ENCODE data around the gene HUS1. TPM values are rescaled to one million over a fixed set of nuclear protein-coding genes. Genes with fewer than 3 reads are reported as not detected.

HUS1 gene
- total RNA-seq, 4 donors from 2014 or later: 18.3 to 33.0 (median 23.0) TPM

DNA sequence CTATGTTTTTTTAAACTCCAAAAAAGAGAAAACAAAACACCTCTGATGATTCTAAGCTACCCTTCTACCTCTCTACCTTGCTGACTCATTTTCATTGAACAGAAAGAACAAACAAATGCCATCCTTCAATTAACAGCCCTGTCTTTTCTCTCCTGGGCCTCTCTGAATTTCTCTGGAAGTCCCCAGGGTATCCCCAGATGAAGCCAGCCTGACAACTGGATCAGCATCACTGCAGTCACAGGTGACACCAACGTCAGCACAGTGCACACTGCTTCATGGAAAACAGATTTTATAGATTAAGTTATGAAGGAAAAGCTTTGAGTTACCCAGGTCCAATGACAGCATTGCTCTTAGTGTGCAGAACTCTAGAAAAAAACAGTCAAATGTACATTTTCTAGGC, 5.7 kb downstream of the HUS1 start:
- DNase-seq (no peak), ATAC-seq (no peak)
- Histone ChIP-seq H3K9me3 (no peaks in the 10 kb centered on the region), H3K36me3 (peaks cover 0 to 75% of the 10 kb centered on the region in 2 donors), H3K4me3 (no peak overlapping the region), H3K27ac (no peak overlapping the region), H3K4me1 (peaks cover 7 to 13% of the 10 kb centered on the region in 2 donors), H3K27me3 (no peaks in the 10 kb centered on the region)
- intact Hi-C loops (cut with DNase I; ENCODE audit: low total_unique reads): no loop called here
- in situ Hi-C loops (cut with MboI; ENCODE audit: low sequenced_read_pairs in 4 of 4): loop anchor here in 1 of 4 donors (10.0 kb wide), 1 partner anchor 121 kb away; no protein-coding TSS in a partner anchor
- TF ChIP-seq, protein P1, sequence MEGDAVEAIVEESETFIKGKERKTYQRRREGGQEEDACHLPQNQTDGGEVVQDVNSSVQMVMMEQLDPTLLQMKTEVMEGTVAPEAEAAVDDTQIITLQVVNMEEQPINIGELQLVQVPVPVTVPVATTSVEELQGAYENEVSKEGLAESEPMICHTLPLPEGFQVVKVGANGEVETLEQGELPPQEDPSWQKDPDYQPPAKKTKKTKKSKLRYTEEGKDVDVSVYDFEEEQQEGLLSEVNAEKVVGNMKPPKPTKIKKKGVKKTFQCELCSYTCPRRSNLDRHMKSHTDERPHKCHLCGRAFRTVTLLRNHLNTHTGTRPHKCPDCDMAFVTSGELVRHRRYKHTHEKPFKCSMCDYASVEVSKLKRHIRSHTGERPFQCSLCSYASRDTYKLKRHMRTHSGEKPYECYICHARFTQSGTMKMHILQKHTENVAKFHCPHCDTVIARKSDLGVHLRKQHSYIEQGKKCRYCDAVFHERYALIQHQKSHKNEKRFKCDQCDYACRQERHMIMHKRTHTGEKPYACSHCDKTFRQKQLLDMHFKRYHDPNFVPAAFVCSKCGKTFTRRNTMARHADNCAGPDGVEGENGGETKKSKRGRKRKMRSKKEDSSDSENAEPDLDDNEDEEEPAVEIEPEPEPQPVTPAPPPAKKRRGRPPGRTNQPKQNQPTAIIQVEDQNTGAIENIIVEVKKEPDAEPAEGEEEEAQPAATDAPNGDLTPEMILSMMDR (IDR thresholded peaks at IDR 0.05 in 4 of 5, conservative IDR thresholded peaks at IDR 0.05 in 1 of 5): no peak
- no peak for TF ChIP-seq POLR2A (IDR thresholded peaks at IDR 0.05)

DNA sequence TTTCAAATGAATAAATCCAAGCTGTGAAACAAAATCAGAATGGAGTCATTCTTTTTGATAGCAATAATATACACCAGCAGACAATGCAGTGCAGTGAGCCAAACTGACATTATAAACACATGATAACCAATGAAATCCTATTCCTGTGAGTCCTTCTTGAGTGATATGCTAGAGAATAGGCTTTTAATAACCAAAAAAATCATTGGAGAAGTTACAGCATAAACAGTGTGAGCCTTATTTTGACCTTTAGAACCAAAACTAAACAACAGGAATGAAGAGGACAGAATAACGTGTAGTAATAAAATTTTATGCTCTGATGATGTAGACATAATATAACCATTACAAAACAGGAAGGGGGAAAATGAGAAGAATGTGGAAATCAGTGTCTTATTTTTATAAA, 8.7 kb downstream of the HUS1 start:
- DNase-seq (no peak), ATAC-seq (no peak)
- intact Hi-C loops (cut with DNase I; ENCODE audit: low total_unique reads): no loop called here
- Histone ChIP-seq H3K4me1 (peaks cover 0 to 4% of the 10 kb centered on the region in 2 donors), H3K36me3 (peaks cover 0 to 74% of the 10 kb centered on the region in 2 donors), H3K27ac (peak overlapping the region in 3 of 4 donors; percentile 33 to 63 (median 51)), H3K9me3 (no peaks in the 10 kb centered on the region), H3K4me3 (no peak overlapping the region), H3K27me3 (no peaks in the 10 kb centered on the region)
- TF ChIP-seq, protein P1 (IDR thresholded peaks at IDR 0.05 in 4 of 5, conservative IDR thresholded peaks at IDR 0.05 in 1 of 5): no peak
- TF ChIP-seq POLR2A (IDR thresholded peaks at IDR 0.05): no peak
- in situ Hi-C loops (cut with MboI; ENCODE audit: low sequenced_read_pairs in 4 of 4): loop anchor here in 1 of 4 donors (10.0 kb wide), 1 partner anchor 124 kb away; no protein-coding TSS in a partner anchor

DNA sequence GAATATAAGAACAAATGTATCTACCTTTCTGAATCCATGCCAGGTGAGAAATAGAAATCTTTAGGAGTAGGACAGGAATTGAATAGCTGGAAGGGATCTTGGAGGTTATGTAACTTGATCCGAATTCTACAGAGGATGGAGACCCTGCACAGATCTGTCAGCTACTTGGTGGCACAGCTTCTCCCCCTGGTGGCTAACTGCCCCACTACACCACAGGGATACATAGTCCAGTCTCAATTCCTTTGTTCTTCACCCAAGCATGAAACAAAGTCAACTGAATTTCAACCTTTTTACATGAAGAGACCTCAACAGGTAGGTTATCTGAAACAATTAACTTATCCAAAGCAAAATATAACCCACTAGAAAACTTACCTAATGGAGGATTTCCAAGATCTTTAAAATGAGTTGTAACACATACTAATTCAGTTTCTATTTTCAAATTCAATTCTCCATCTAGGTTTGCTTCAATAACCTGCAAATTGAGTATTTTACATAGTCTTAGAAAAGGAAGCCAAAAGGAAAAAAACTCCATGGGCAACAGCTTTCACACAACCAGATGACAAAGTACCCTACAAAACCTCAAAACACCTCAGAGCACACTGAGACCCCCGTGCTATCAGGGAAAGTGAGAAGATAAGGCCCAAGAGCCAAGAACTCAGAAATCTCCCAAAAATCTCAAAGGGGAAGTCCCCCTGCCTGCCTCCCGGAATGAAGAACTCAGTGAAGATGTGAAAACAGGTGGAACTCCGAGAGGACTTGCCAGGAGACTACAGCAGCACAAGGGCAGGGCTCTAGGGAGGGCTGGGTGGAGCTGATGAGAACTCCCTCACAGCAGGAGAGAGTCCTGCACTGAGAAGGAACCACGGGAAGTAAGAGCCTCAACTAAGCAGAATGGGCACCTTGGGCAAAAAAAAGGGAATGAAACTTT, 10.3 kb downstream of the HUS1 start:
- DNase-seq: no peak
- TF ChIP-seq, protein P1 (IDR thresholded peaks at IDR 0.05 in 4 of 5, conservative IDR thresholded peaks at IDR 0.05 in 1 of 5): peak; percentile 48 to 67 (median 56)
- TF ChIP-seq POLR2A (IDR thresholded peaks at IDR 0.05): no peak

DNA sequence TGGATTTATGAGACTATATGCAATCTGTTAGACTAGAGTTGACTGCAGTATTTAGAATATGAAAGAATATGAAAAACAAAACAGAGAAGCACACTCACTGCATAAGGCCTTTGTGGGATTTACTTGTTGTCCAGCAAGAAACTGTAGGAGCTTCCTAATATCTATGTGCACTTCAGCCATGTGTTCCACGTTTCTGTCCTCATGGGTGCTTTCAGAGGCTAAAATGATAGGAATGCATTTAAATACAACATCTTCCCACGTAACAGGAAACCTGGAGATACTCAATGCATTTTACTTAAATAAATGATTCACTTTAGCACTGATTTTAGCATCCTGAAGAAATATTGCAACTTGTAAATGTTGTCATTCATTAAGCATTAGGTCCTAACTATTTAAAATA, 11.7 kb downstream of the HUS1 start:
- TF ChIP-seq POLR2A (IDR thresholded peaks at IDR 0.05): no peak
- TF ChIP-seq, protein P1 (IDR thresholded peaks at IDR 0.05 in 4 of 5, conservative IDR thresholded peaks at IDR 0.05 in 1 of 5): no peak
- in situ Hi-C loops (cut with MboI; ENCODE audit: low sequenced_read_pairs in 4 of 4) (no loop called here), intact Hi-C loops (cut with DNase I; ENCODE audit: low total_unique reads) (no loop called here)
- H3K4me1 ChIP-seq: peaks cover 0 to 4% of the 10 kb centered on the region in 2 donors
- H3K4me3 ChIP-seq: no peak overlapping the region
- H3K9me3 ChIP-seq: no peaks in the 10 kb centered on the region
- H3K27me3 ChIP-seq: no peaks in the 10 kb centered on the region
- no peak overlapping the region for H3K27ac ChIP-seq
- H3K36me3 ChIP-seq: peaks cover 0 to 74% of the 10 kb centered on the region in 2 donors
- ATAC-seq (no peak), DNase-seq (no peak)

More for the DNA sequence above, 10.3 kb downstream of the HUS1 start:
- peak overlapping the region in 3 of 4 donors; percentile 1 to 34 (median 15) for H3K27ac ChIP-seq
- no peaks in the 10 kb centered on the region for H3K9me3 ChIP-seq
- intact Hi-C loops (cut with DNase I; ENCODE audit: low total_unique reads): no loop called here
- peaks cover 0 to 74% of the 10 kb centered on the region in 2 donors for H3K36me3 ChIP-seq
- in situ Hi-C loops (cut with MboI; ENCODE audit: low sequenced_read_pairs in 4 of 4): no loop called here
- no peak for ATAC-seq
- H3K4me3 ChIP-seq: no peak overlapping the region
- H3K4me1 ChIP-seq: peaks cover 0 to 4% of the 10 kb centered on the region in 2 donors
- no peaks in the 10 kb centered on the region for H3K27me3 ChIP-seq
